Hindlimb muscle (tissue), 1 donor: Measurements from ENCODE around the gene SLC4A4. TPM values are rescaled to one million over a fixed set of nuclear protein-coding genes. Genes with fewer than 3 reads are reported as not detected.

Experiments used
- DNase-seq: peaks from one replicate; pipeline ENCODE4 v3.0.0-alpha.2; 2013
- polyA plus RNA-seq: library from polyadenylated mRNA; unstranded; fragments of 120-200 nt; gene quantifications from one replicate; pipeline ENCODE4 v1.2.1, GENCODE V29; 2013; ENCODE audit not compliant: insufficient read length

Gene SLC4A4
- 9.0 TPM for polyA plus RNA-seq

DNA sequence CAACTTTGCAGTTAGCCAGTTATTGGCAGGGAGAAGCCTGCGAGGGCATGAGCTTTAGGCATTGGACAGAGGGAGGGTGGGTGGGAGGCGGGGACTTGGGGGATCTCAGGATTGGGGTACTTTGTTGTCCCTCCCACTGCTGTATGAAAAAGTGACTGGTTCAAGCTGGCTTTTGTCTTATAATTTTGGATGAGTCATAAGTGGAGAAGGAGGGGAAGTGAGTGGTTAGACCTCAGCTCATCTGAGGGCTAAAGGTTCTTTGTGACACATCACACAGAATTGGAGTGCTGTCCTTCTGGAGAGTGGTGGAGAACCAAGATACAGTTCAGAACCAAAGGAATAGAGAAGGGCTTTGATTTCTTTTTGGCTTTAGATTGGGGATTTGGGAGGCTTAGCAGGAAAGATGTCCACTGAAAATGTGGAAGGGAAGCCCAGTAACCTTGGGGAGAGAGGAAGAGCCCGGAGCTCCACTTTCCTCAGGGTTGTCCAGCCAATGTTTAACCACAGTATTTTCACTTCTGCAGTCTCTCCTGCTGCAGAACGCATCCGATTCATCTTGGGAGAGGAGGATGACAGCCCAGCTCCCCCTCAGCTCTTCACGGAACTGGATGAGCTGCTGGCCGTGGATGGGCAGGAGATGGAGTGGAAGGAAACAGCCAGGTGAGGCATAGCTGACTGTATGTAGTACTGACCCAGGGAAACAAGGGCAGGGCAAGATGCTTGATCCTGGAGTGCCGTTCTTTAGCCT is at the start of gene SLC4A4:
Gene SLC4A4 (plus strand): TSS at position 175 of the 748 bp plus-strand sequence.
- DNase-seq, result no peak

DNA sequence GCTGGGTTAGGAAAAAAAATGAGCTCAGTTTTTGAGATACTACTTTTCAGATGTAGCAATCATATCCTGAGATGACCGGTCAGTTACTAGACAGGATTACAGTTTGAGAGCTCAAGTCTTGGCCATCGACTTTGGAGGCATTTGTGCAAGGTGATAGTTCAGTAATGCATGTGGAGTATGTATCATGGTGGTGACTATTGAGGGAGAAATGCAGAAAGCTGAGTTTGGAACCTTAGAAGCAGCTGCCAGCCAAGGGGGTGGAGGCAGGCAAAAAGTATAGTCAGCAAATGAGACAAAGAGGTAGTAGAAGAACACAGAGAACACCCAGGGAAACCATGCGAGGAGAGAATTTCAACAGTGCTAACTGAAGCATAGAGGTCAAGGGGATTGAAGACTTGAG is 48.7 kb upstream of the SLC4A4 start:
- no peak for DNase-seq

DNA sequence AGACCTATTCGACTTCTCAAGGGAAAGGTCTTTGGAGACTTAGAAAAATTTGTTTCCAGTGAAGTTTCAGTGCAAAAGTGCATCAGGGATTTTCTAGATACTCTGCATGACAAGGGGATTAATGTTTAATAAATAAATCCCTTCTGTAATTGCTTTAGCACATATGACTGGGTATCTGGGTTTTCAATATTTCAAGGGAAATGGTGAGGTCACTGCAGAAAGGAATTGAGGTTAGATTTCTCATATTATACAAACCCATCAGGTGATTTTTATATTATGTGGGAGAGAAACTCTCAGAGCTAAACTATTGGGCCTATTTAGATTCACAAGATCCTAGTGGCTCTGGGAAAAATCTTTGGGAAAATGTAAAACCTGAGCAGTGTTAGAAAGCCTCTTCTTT is 48.3 kb upstream of the SLC4A4 start:
- no peak for DNase-seq

DNA sequence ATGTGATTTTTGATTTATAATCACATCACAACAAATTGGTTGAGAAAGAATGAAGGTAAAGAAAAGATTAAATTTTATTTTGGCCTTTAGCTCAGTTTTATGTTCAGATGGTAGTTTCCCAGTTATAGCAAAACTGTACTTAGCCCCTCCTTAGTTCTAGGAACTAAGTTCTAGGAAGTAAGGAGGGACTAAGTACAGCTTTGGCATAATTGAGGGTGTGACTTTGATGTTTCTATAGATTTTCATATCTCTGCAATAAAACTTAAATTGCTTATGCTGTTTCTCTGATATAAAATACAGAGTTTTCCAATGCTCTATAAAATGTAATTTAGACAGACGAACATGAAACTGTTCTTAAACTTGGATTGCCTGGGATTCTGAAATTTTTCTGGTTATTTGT is 46.6 kb upstream of the SLC4A4 start:
- DNase-seq, result no peak

DNA sequence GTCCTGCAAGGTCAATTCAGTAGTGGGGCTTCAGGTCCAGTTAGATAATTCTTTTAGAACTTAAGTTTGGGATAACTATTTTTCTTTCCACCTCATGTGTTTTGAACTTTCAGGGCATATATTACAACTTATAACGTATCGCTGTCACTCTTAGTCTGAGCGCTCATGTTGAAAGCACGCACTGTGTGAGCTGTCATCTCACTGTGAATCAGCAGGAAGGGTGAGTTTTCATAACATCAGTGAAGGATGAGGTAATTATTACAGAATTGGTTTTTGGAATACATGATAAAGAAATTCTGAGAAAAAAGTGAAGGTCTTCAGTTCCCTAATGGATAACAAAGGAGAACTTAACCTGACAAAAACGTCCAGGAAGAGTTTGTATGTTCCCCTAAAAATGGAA is 45.1 kb upstream of the SLC4A4 start:
- no peak for DNase-seq

DNA sequence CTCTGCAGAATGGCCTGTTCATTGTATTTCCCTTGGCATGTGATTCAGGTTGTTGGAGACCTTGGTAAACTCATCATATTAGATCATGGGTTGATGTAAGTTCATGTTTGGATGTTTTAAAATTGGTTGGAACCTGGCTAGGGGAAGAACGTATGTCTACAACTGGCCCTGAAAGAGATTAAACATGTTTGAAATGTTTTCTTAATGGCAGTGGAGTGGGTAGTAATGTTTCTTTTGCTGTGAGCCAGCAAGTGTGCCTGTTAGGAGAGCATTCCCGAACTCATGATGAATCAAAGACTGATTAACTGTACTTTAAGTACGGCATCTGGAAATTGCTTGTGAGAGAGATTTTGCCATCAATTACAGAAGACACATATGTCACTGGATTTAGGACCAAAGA is 44.5 kb upstream of the SLC4A4 start:
- no peak for DNase-seq

DNA sequence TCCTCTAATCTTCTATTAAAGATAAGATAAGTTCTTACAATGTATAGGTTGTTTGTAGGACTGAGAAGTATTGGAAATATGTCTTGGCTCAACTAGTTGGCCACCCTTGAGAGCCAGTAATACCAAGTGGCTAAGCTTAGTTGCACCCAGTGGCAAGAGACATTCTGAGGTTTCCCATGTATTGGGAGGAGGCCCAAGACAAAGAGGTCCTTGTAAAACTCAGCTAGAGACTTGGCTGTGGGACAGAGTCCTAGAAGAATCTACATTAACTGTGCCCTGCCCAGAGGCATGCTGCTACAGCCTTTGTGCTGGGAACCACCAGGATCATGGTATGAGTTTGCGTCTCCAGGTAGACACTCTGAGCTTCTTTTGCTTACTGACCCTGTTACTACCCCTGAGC is 41.9 kb upstream of the SLC4A4 start:
- no peak for DNase-seq

DNA sequence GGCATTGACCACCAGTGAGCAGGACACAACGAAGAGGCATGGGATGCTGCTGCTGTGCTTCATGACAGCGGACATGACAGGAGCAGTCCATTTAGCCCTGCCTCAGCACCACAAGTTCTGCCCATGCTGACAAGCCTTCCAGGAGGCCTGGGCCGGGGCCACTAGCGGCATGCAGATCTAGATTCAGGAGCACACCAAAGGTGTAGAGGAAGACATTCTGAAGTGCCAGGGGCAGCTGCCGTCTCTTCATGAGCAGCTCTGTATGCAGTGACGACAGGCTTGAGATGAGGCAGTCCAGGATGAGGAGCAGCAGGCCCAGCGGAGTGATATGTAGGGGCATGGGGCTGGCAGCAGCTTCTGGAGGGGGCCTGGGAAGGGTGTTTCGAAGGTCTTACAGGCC is 38.5 kb upstream of the SLC4A4 start:
- DNase-seq, result no peak

DNA sequence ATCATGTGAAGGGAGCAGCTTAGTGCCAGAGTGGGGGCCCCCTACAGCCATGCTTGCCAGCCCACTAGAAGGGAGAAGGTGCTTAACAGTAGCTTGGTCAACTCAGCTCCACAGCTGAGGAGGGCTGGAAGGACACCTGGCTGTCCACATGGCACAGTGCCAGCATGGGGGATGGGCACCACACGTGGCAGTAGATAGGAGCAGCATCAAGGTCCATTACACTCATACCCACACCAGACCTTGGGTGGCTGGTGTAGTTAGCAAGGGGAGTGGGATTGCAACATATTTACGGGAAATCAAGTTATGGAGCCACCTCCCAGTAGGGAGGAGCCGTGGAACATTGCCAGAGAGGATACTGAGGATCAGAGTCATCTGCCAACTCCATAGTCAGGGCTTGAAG is 37.9 kb upstream of the SLC4A4 start:
- no peak for DNase-seq

DNA sequence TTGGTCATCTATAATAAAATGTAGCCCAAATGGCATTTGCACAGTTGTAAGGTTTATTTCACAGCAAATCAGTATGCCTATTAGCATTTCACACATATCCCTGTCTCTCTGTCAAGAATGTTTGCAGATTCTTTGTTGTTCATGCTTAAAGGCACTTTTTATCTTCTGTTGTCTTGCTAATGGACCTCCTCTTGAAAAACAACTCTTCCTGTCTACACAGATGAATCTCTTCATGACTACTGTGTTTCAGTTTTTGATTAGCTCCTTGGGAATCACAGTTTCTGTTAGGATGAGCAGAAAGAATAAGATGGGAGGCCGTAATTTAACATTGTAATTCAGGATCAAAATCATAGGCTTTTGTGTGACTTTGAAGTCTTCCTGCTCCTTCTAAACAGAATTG is 35.5 kb upstream of the SLC4A4 start:
- DNase-seq, result no peak

DNA sequence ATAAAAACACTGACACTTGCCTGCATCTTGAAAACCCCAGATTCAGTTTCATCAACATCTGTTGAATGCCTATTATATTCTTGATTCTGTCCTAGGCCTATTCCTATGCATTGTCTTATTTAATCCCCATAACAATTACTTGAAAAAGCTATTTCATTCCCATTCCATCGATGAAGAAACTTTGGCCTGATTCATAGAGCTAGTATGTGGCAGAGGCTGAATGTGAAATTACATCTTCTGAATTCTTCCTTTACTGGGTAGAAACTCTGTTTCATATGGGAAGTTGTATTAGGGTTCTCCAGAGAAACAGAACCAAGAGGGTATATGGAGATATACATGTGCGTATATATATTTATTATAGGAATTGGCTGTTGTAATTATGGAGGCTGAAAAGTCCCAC is 35.0 kb upstream of the SLC4A4 start:
- no peak for DNase-seq

DNA sequence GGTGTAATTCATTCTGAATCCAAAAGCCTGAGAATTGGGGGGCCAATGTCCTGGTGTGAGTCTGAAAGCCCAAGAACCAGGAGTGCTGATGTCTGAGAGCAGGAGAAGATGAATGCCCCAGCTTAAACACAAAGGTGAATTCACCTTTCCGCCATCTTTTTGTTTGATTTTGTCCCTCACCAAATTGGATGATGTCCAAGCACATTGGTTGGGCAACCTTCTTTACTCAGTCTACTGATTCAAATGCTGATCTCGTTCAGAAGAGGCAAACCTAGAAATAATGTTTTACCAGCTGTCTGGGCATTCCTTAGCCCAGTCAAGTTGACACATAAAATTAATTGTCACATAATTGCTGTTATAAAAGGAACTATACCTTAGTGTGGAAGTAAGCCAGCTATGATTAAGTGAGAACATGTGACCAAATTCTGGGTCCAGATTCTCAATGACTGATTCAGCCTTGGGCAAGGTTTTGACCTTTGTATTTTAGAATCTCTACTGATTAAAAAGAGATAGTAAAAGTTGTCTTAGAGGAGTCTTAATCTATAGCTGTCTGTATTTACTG is 34.5 kb upstream of the SLC4A4 start:
- no peak for DNase-seq

DNA sequence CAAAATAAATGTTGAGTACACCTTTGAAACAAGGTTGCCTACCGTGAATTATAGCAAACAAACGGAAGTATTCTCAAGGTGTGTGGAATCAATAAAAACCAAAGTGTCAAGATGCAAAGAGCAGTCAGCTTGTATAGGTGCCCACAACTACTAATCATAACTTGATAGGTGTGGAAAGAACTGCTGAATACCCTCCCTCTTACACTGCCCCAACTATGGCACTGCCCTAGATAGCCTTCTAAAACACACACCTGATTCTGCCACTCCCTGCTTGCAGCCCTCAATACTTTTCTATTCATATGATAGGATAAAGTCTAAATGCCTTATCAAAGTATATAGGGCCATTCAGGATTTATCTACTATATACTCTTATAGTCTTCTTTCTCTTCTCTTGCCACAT is 31.1 kb upstream of the SLC4A4 start:
- no peak for DNase-seq

DNA sequence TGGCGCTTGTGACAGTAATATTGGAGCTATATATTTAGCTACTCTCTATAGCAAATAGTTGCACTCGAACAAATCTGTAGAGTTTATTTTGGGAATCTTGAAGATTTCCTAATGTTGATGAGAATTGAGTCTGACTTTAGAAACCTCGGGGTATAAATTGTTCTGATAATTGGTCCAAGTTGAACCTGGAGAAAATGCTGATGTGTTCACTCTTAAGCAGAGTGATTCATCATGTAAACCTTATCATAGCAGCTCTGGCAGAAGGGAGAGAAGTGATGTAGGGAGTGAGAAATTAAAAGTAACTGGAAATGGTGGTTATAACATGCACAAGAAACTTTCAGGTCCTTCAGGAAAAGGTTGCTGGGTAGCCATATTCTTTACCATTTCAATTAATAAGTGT is 16.4 kb upstream of the SLC4A4 start:
- DNase-seq, result no peak

DNA sequence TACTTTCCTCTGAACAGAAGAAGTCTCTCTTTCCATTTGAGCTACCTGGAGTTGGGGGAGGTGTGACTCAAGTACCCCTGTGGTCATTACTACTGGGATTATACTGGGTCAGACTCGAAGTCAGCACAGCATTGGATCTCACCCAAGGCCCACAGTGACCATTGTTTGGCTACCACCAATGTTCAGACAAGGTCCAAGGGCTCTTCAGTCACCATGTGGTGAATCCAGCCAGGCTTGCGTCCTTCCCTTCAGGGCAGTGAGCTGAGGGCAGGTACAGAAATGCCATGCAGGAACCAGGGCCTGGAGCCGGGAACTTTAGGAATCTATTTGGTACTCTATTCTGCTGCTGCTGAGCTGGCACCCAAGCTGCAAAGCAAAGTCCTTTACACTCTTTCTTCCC is 5.5 kb upstream of the SLC4A4 start:
- no peak for DNase-seq

DNA sequence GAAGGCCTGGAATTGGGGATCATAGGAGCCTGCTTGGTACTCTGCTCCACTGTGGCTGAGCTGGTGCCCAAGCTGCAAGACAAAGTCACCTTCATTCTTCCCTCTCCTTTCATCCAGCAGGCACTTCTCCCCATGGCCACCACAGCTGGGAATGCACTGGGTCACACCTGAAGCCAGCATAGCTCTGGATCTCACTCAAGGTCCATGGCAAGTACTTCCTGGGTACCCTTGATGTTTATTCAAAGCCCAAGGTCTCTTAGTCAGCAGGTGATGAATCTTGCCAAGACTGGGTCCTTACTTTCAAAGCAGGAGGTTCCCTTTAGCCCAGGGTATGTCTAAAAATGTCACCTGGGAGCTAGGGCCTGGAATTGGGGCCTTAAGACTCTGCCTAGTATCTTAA is 4.9 kb upstream of the SLC4A4 start:
- no peak for DNase-seq

DNA sequence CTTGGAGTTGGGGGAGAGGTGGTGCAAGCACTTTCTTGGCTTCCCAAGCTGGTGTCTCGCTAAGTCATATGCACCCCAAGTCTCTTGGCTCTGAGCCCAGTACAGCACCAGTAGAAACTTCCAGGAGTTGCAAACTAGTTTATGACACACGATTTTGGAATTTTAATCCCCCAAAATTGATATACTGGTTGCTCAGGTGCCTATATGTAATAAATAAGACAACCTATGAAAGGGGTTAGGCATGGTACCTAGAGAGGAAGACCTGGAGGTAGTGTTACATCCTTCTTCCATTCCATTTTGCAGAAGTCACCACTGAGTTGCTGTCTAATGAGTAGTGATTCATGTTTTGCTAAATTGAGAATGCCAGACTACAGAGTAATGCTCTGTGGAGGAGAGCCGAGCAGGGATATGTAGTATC is 4.3 kb upstream of the SLC4A4 start:
- no peak for DNase-seq

DNA sequence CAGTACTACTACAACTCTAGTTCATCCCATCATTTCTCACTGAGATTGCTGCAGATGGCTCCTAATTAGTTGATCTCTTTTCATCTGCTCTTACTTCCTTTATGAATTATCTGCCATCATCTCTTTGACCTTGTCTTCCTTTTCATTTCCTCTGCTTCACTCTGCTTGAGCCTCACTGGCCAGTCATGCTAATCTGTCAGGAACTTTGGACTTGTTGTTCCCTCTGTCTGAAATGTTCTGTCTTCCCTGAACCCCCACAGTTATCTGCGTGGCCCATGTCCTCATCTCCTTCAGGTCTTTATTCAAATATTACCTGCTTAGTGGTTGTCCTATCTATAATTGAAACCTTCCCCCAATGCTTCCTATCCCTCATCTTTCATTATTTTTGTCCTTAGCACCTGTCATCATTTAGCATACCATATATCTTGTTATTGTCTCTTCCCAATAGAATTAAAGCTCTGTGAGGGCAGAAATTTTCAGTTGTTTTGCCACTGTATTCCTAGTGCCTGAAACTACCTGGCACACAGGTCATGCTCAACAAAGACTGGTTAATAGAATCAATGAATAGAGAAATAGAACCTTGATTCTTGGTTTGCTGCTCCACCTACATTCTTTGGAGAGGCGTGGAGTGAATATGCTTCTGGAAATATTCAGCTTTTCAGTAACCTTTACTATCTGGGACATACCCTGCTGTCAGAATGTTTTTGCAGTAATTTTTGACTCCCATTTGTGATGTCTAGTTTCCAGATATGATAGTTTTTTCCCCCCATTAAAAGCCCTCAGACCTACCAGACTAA is 5.0 kb downstream of the SLC4A4 start:
- no peak for DNase-seq

DNA sequence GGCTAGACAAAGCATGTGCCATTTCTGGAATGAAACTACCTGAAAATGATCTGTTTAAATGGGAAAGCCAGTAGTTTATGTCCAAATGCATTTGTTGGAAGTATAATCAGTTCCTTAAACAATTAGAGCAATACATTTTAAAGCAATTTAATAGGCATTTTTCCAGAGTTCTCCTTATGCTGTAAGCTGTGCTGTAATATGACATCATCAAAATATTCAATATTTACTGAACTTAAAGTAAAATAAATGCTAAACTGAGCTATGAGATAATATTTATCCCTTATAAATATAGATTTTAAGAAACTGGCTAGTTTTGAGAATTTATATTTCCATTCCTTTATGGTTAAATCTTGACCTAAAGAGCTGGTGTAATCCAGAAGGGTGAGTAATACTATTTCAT is 7.9 kb downstream of the SLC4A4 start:
- DNase-seq, result no peak

DNA sequence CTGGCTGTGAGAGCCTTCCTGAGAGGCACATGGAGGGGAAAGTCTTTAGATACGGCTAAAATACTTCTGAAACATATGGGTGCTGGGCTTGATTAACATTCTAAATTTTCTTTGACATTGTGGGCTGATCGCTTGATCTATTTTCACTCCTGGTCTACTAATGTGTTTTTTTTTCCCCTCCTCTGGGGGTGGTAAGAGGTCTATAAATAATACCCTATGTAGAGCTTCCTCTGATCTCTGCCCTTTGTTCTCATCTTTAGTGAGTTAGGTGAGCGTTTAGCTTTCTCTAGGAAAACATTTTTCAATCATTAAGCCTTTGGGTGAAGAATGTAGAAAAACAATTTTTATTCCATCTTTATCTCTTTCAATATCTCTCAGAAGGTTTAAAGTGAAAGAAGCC is 9.8 kb downstream of the SLC4A4 start:
- no peak for DNase-seq

DNA sequence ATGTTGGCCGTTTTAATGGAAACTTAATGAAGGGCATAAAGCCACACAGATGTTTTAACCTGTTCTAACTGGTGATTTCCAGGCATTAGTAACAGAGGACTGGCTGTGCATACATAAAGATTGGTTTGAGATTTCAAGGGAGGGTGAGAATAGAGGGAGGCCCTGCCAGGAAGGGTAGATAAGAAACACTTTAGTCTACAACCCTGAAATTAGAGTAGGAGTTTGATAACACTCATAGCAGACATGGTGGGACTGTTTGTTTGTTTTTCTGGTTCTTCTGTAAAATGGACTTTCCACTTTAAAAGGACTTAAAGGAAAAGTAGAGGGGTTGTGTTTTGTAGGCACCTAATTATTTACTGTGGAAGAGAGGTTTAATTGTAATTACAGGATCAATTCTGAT is 16.2 kb downstream of the SLC4A4 start:
- DNase-seq, result no peak

DNA sequence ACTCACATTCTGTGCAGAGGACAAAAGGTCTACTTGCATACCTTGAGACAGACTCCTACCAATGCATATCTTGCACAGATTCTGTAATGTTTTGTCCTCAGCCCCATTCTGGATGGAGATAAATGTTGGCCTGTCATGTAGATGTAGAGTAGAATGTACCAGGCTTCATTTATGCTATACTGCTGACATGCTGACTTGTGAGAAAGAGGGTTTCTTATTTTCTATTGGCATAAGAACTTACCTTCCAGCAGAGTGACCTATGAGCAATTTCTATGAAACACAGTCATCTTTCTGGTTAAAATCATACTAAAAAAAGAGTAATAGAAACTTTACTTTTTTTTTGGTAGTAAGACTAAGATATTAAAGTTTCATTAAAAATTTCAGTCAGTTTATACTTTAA is 17.2 kb downstream of the SLC4A4 start:
- DNase-seq, result no peak

DNA sequence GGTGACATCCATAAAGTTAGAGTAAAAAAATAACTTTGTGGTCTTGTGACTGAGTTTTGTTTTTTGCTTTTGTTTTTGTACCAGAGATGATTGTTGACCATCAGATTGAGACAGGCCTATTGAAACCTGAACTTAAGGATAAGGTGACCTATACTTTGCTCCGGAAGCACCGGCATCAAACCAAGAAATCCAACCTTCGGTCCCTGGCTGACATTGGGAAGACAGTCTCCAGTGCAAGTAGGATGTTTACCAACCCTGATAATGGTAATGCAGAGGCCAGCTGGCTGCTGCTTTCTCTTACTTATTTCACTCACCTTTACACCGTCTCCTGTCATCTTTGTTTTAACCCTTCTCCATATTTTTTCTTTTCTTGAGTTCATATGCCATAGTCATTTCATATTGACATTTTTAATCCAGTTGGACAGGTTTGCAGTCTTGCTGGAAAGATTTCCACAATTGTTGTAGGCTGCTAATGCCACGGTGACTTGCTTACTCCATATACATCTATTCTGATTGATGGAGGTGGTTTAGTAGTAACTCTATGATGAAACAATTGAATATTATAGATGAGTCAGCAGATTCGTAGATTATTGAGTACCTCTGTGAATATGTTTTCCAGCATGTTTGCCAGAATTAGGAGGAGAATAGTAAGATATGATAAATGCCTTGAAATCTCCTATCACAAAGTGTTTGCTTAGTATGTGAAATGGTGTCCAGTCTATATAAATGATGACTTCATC is 18.3 kb downstream of the SLC4A4 start:
- no peak for DNase-seq
